ENCODE measurements around the gene OSER1.

OSER1 gene

GRCh38 chr20:44217342-44218092 lies 6.9 kb upstream of the OSER1 start:
- H3K27ac ChIP-seq = no peak overlapping the region
- peak; percentile 100 for TF ChIP-seq CTCF (conservative IDR thresholded peaks at IDR 0.05)

GRCh38 chr20:44215125-44215524 lies 4.6 kb upstream of the OSER1 start:
- no peak overlapping the region for H3K27ac ChIP-seq
- peak; percentile 97 for TF ChIP-seq CTCF (conservative IDR thresholded peaks at IDR 0.05)

GRCh38 chr20:44212792-44213191 lies 2.2 kb upstream of the OSER1 start:
- TF ChIP-seq CTCF (conservative IDR thresholded peaks at IDR 0.05) = no peak

GRCh38 chr20:44211177-44212039 lies 837 bp upstream of the OSER1 start:
- TF ChIP-seq CTCF (conservative IDR thresholded peaks at IDR 0.05) = no peak; the same call in 1 of the 2 replicates
- H3K27ac ChIP-seq = peak overlapping the region; percentile 99

More at GRCh38 chr20:44212792-44213191, 2.2 kb upstream of the OSER1 start:
- H3K27ac ChIP-seq = peak overlapping the region; percentile 99; the same call in 1 of the 2 replicates

GRCh38 chr20:44209686-44210405 lies 725 bp downstream of the OSER1 start:
- no peak for TF ChIP-seq CTCF (conservative IDR thresholded peaks at IDR 0.05)
- peak overlapping the region; percentile 99 for H3K27ac ChIP-seq

GRCh38 chr20:44208770-44209169 lies 1.8 kb downstream of the OSER1 start:
- TF ChIP-seq CTCF (conservative IDR thresholded peaks at IDR 0.05) = no peak
- H3K27ac ChIP-seq = peak overlapping the region; percentile 99

- peak overlapping the region; percentile 99 for H3K27ac ChIP-seq
- no peak for TF ChIP-seq CTCF (conservative IDR thresholded peaks at IDR 0.05)
Measured at GRCh38 chr20:44208165-44208564, 2.4 kb downstream of the OSER1 start.
